HG03135 (cell line): ENCODE measurements around the gene RPS21.
"Not testable (repeated sequence)": the region's sequence is repeated elsewhere in the genome, so short reads cannot be mapped to it uniquely, and the experiment has no call there.

ENCODE experiments used
- ATAC-seq: cut with Tn5 transposase; IDR thresholded peaks from one replicate; pipeline ENCODE4 v1.9.1; 2021; ENCODE audit warnings: mild to moderate bottlenecking, moderate library complexity; ENCODE audit not compliant: unreplicated experiment

Gene RPS21

DNA sequence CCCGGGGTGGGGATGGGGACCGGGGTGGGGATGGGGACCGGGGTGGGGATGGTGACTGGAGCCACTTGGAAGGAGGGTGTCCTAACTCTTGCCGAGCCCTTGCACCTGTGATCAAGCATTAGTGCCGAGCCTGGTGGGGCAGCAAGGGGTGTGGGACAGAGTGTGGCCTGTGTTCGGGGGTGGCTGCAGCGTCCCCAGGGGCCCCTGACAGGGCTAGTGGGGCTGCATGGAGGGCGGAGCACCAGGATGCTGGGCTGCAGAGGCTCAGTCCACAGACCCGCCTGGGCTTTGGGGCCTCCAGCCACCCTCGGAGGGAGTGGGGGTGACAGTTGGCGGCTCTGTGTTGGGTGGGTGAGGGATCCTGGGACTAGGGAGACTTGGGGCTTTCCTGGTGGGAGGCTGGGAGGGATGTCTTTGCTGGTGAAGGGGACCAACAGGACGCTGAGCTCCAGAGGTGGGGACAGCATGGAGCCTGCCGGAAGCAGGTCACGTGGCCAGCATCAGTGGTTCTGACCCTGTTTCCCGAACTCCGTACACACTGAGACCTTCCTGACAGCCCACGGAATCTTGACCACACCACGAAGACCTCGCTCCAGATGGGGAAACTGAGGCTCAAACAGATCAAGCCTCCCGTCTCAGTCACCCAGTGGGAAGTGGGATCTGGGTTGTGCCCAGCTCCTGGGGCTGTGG lies 35.9 kb downstream of the RPS21 start:
- ATAC-seq = no peak

DNA sequence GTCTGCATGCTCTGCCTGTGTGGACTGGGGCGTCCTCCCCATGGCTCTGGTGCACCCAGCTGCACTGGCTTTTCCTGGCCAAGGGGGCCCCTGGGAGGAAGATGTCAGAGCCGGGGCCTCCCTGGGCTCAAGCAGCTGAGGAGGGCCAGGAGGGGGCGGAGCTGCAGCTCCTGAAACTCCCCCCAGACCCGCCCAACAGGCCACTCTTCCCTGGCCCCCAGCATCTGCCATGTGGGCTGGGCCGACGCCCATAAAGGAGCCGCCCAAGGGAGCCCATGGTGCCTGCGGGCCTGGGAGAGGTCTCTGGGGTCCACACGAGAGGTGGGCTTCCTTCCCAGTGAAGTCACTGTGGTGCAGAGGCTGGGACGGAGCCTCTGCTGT lies 36.4 kb downstream of the RPS21 start:
- no peak for ATAC-seq

DNA sequence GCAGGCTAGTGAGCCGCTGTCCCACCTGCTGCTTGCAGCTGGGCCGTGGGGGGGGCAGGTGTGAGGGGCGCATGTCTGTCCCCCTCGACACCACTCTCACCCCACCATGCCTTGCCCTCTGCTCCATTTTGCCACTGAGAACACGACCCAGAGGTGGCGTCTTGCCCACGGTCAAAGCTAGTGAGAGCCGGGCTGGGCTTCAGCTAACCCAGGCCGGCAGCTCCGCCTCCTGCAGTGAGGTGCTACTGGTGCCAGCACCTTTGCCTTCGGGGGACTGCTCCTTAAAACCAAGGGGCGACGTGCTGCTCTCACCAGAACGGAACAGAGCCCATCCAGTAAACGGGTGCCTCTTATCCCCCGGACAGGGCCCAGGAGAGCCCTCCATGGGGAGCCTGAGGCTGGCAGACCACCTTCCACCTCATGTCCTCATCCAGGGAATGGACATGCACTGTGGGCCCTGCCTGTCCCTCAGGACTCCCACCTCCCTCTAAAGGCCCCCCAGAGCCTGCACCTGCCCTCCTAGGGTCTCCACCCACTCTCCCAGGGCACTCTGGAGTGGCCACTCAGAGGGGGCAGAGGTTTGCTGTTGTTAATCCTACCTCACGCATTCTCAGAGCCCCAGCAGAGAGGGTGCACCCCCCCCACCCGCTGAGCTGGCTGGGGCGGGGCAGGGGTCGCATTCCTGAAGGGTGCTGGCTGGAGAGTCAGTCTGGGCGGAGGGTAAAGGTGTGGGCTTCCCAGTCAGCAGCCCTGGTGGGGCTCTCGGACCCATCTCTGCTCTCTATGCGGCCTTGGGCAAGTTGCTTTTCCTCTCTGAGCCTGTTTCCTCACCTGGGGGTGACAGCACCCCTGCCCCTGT lies 37.6 kb downstream of the RPS21 start:
- no peak for ATAC-seq

DNA sequence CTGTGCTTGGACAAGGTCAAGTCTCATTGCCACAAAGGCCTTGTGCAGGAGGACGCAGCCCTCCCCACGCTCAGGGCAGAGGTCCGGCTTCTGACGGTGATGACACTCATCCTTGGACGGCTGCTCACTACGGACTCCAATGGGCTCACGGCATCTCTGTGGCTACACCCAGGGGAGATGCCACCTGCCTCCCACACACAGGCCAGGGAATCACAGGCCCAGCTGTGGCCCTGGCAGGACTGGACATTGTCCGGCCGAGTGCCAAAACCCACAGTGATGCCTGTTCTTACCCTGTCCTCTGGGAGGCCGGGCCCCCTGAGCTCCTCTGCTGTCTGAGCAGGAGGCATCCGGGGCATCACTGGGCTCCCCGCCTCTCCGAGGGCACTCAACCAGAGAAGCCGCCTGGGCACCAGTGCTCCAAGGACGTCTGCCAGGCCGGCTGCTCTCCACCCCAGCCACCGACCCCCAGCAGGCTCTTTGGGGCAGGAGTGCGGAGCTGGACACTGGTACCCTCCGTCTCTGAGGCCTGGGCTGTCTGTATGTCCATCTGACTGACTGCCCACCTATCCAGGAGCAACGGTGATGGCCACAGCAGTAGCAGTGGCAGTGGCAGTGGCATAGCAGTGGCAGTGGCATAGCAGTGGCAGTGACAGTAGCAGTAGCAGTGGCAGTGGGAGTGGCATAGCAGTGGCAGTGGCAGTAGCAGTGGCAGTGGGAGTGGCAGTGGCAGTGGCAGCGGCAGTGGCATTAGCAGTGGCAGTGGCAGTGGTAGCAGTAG lies 38.6 kb downstream of the RPS21 start:
- ATAC-seq = no peak

DNA sequence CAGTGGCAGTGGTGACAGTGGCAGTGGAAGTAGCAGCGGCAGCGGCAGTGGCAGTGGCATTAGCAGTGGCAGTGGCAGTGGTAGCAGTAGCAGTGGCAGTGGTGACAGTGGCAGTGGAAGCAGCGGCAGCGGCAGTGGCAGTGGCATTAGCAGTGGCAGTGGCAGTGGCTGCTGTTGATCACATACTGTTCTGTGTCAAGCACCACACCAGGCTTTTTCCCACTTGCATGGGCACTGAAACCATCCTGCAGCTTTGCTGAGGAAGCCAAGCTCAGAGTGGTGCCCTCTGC lies 39.1 kb downstream of the RPS21 start:
- not testable (repeated sequence) for ATAC-seq

DNA sequence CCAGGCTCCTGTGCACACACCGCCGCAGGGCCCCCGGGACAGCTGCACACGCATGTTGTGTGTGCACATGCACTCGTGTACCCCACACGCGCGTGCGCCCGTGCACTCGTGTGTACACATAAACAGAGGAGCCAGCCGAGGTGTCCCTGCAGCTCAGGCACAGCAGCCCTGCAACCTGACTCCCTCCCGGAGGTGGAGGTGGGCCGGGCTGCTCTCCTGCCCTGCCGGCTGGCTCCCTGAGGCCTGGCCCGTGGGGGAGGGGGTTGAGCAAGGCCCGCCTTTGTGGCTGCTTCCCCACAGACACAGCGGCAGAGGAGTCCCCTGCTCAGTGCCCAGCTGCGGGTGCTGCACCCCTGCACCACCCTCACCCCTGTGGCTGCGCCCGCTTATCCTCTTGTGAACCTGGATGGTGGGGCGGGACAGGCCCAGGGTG lies 39.8 kb downstream of the RPS21 start:
- no peak for ATAC-seq

DNA sequence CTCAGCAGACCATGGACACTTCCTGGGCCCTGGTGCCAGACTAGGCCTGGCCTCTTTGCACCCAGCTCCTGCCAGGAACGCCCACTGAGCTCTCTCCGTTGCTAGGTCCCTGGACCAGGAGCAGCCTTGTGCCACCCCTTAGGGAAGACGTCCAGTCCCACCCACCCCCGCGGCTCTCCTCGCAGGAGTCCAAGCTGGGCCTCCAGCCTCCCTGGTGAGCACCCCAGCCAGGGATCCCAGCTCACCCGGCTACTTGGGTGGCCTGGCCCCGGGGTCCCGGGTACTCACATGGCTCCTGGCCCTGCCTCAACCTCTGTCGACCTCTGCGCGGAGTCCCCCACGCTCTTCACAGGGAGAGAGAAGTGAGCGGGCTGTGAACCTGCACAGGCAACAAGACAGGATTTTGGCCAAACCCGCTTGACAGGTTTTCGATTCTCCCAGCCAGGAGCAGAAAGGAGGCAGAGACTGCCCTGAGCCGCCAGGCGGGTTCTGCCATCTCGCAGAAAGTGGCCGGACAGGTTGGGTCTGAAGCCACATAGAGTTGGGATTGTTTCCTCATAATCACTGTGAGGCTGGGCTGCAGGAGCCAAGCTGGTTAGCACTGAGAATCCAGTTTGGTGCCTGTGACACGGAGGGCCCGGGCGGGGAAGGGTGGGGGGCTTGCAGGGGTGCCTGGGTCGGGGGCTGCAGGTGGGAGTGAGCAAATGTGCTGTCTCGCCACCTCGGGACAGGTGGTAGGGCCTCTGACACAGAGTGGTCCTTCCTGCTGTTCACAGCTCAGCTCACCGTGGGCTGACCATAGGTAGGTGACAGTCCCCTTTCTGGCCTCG lies 40.5 kb downstream of the RPS21 start, which contains the start of gene RBBP8NL:
TSS of gene RBBP8NL (minus strand) at position 368 of the 830 bp plus-strand sequence. CDS start 7,892 bp downstream, outside the sequence.
- ATAC-seq = no peak

DNA sequence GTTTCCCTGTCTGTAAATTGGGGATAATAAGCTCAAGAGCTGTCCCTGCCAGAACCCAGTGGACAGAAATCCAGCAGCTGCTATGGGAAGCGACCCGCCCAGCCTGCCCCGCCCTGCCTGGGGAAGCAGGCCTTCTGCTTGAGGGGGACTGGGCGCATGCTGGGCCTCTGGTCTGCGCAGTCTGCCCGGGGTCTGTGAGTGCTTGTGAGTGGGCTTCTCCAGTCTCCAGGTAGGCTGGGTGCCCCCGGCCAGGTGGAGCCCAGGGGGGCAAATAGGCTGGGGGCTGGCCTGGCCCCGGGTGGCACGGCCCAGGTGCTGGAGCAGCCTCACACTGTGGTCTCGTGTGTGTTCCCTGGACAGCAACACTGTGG lies 41.1 kb downstream of the RPS21 start:
- no peak for ATAC-seq

DNA sequence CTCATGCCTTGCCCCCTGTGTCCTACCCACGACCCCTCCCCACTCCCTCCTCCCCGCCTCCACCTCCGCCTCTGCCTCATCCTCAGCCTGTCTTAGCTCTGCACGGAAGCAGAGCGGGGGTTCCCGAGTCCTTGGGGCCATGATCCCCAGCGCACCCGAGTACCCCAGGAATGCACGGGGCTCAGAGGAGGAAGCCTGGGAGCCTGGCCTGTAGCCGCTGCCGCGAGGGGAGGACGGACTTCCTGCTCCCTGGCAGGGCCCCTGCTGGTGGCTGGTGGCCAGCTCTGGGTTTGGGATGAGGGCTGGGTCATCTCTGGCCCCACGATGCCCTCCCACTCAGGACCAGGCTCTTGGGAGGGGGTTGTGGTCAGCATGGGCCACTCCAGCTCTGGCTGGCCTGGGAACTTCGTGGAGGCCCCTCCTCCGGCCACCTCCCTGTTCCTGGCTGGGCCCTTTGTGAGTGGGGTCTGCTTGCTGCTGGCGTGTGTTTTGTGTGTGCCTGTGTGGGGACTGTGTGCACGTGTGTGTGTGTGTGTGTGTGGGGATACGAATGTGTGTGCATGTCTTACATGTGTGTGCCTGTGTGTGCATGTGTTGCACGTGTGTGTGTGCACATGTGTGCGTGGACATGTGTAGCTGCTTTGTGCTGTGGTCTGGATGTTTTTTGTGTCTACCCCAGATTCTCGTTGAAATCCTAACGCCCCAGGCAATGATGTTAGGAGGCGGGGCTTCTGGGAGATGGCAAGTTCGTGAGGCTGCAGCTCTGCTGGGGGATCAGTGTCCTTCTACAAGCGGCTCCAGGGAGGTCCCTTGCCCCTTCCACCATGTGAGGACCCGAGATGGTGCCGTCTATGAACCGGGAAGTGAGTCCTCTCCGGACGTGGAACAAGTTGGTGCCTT lies 41.7 kb downstream of the RPS21 start:
- no peak for ATAC-seq

DNA sequence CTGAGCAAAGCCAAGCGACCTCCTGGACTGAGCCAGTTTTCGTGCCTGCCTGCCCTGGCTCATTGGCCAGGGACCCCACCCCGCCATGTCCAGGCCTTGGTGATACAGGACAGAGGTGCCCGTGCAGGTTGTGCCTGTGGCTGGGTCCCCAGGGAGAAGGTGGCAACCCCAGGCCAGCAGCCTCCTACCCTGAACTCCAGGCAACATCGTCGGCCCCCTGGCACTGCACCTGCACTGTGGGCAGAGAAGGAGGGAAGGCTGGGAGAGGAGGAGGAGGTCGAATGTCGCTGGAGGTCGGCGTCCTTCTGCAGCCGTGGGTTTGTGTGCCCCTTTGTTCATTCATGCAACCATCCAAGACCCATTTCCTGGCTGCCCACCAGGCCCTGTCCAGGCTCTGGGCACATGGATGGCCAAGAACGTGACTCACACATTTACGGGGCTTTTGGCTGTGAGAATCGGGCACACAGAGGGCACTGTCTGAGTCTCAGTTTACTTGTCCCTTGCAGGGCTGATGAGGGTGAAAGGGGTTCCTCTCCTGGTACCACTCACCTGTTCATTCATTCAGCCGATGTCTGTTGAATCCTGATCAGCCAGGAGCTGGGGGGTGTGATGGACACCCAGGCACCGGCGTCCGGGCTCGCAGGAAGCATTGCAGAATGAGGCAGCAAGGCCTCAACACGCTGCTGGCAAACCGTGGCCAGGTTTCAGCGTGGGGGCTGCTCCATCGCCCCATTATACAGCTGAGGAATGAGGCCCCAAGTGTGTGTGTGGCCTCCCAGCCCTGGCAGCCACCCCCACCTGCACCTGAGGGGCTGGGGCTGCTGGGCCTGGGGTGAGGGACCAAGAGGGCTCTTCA lies 42.8 kb downstream of the RPS21 start:
- ATAC-seq = no peak

DNA sequence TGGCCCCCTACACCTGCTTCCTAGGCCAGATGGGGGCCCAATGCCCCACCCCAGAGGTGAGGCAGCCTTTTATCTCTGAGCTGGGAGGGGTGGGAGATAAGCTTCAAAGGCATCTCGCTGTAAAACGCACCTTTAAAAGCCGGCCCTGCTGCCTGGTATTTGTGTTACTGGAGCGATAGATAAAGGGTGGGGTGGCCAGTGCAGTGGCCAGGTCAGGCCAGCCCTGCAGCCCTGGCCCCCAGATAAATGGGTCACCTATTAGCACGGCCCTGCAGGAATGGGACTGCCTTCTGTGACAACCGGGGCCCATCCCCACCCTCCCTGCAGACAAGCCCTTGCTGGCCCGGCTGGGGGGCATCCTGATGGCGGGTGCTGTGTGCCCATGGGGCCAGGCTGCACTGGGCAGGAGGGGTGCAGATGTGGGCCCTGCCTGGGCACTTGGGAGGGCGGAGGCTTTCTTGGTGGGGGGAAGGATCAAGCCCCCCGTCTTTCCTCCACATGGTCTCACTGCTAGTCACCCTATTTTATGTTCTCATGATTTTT lies 43.5 kb downstream of the RPS21 start:
- no peak for ATAC-seq

DNA sequence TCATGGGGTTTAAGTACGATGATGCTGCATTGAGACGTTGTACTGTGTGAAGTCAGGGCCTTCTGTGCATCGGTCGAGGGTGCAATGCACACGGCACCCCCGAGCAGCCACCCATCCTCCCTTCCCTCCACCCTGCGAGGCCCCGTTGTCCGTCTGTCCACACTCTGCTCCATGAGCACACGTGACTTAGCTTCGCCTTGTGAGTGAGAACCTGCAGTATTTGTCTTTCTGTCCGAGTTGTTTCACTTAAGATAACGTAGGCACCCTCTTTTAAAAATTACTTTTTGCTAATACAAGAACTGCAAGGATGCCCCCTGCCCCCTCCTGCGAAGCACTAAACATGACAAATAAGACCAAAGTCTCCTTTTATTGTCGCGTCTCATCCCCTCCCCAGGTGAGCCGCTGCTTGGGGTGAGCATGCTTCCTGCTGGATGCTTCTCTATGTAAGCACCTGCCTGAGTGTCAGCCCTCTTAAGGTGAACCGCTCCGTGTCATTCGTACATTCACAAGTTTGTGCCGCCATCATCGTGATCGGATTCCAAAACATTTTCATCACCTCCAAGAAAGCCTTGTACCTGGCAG lies 44.1 kb downstream of the RPS21 start:
- no peak for ATAC-seq

DNA sequence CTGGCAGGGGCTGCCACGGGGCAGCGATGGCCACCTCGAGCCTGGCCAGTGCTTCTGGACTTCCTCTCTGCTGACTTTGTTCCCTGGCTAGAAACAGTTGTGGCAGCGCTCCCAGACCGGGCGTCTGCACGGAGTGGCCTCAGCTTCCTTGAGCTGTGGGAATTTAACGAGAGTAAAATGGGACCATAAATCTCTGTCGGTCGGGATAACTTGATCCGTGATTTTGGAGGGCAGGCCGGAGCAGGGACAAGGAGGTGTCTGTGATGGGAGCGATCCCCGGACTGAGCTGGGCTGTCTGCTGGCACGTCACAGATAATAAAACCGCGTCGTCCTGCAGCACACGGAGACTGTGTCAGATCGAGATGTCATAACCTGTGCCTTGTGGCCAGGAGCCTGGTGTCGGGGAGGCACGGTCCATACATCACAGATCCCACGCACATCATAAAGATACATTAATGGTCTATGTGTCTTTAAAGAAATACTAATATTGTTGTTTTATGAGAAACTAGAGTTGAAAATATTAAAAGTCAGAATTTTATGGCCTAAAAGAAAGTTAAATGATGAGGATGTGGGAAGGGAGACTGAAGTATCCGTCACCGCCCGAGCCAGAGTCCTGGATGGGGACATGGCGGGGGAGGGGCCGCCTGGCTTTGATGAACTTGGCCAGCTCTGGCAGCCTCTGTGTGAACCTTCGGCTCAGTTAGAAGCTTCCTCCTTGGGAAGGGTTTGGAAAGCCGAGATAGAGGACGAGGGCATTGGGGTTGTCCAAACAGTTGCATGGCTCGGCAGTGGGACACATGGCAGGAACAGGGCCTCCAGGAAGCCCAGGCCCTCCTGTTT lies 47.0 kb downstream of the RPS21 start:
- ATAC-seq = no peak

DNA sequence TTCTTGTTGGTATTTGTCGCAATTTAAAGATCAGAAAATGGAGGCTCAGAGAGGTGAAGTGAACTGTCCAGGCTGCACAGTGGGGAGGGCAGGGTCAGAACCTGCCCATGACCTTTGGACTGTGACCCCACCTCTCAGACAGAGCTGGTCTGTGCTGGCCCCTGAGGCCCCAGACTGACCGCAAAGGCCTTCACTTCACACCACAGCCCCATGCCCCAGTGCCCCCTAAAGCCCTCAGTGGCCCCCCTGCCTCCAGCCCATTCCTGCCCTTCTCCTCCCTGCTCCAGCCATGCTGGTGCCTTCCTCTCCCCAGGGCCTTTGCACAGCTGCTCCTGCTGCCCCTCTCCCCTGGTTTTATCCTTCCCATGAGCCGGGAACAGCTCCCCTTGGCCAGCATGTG lies 49.8 kb downstream of the RPS21 start:
- ATAC-seq = no peak

DNA sequence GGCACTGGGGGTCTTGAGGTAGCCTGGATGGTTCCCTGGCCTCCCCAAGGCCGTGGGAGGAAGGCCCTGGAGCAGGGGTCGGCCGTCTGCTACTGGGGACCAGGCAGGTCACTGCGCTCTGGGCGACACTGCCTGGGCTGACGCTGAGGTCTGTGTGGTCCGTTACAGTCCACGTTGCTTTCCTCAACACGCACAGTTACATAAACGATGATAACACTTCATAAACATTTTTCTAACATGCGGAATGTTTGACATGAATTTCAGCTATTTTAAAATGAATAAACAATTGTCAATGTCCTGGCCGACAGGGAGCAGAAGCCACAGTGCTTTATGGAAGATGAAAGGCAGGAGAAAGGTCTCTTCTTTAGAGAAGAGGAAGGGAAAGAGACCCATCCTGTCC lies 50.6 kb downstream of the RPS21 start:
- ATAC-seq = no peak

DNA sequence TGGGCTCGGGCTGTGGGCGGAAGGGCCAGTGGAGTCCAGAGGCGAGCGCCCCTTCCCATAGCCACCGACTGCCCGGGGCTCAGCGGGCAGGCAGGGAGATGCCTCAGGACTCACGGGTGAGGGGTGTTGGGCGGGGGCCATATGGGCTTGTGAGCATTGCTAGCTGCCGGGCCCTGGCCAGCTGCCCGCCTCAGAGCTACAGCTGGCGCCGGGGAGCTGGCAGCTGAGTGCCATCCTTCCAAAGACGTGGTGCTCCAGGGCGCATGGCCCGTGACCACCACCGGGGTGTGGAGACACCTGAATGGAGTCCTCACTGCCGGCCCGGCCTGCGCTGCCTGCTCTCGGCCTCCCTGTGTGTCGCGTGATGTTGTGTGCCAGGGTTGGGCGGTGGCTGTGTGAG lies 51.0 kb downstream of the RPS21 start:
- no peak for ATAC-seq
